HEK293 (cell line): ENCODE measurements around the gene MTCL1.
A peak's percentile ranks its signal among the peaks of the same experiment; 100 is the strongest.

ENCODE experiments used
- CTCF ChIA-PET: fragments of 350-600 bp; formaldehyde crosslinking; extraction: SDS; loops from one replicate; lab custom pipeline; 2021; ENCODE audit warnings: antibody characterized with exemption; lab: Yijun Ruan, JAX
- POLR2A ChIA-PET: fragments of 300-600 bp; formaldehyde crosslinking; extraction: SDS; loops from one replicate; lab custom pipeline; 2020; ENCODE audit warnings: antibody characterized with exemption, inconsistent platforms; lab: Yijun Ruan, JAX
- H3K27ac ChIP-seq: fragments of 200-500 bp; sonication (Bioruptor generic); 2 replicates; pipeline ENCODE4 v1.5.1; 2014; ENCODE audit warnings: low read depth, low read length, control low read depth, inconsistent platforms; ENCODE audit errors: extremely low read depth
- H3K36me3 ChIP-seq, 2 experiments: fragments of 200-500 bp in 1 of 2; sonication (Bioruptor generic) in 1 of 2; 1 replicate in 1 of 2; 2 replicates in 1 of 2; pipeline ENCODE4 v1.5.1; 2014 to 2017; ENCODE audit warnings: inconsistent platforms in 2 of 2, low read length in 2 of 2; ENCODE audit not compliant: control insufficient read depth in 2 of 2, insufficient read depth in 1 of 2
- H3K4me1 ChIP-seq: fragments of 200-500 bp; sonication (Bioruptor generic); 2 replicates; pipeline ENCODE4 v1.5.1; 2014; ENCODE audit warnings: mild to moderate bottlenecking, low read length, inconsistent platforms; ENCODE audit not compliant: control insufficient read depth, insufficient read depth
- H3K4me3 ChIP-seq: 2 replicates; pipeline ENCODE4 v1.5.1; 2011; ENCODE audit warnings: low read depth, mild to moderate bottlenecking, control low read depth, low read length, moderate library complexity
- H3K9me3 ChIP-seq: fragments of 200-500 bp; sonication (Bioruptor generic); 2 replicates; pipeline ENCODE4 v1.5.1; 2014; ENCODE audit warnings: low read depth, low read length, inconsistent platforms; ENCODE audit not compliant: control insufficient read depth, insufficient read depth
- ATF2 ChIP-seq: fragments of 450-650 bp; formaldehyde crosslinking; IDR thresholded peaks from 2 replicates; pipeline ENCODE4 v1.5.1; 2016; ENCODE audit warnings: missing biosample characterization, missing genetic modification characterization, low read depth
- KLF1 ChIP-seq: fragments of 450-650 bp; formaldehyde crosslinking; IDR thresholded peaks from 2 replicates; pipeline ENCODE4 v1.5.1; 2016; ENCODE audit warnings: missing biosample characterization, missing genetic modification characterization
- KLF17 ChIP-seq: fragments of 450-650 bp; formaldehyde crosslinking; IDR thresholded peaks from 2 replicates; pipeline ENCODE4 v1.5.1; 2016; ENCODE audit warnings: missing biosample characterization, missing genetic modification characterization
- KLF9 ChIP-seq: fragments of 450-650 bp; formaldehyde crosslinking; IDR thresholded peaks from 2 replicates; pipeline ENCODE4 v1.5.1; 2016; ENCODE audit warnings: missing biosample characterization, missing genetic modification characterization, low read depth
- OVOL3 ChIP-seq: fragments of 450-650 bp; formaldehyde crosslinking; IDR thresholded peaks from 2 replicates; pipeline ENCODE4 v1.5.1; 2016; ENCODE audit warnings: missing biosample characterization, missing genetic modification characterization
- PRDM1 ChIP-seq: fragments of 450-650 bp; formaldehyde crosslinking; IDR thresholded peaks from 2 replicates; pipeline ENCODE4; 2016; ENCODE audit warnings: missing biosample characterization, missing genetic modification characterization
- PRDM10 ChIP-seq: fragments of 450-650 bp; formaldehyde crosslinking; IDR thresholded peaks from 2 replicates; pipeline ENCODE4 v1.5.1; 2016; ENCODE audit warnings: missing biosample characterization, missing genetic modification characterization
- SCRT1 ChIP-seq: fragments of 450-650 bp; formaldehyde crosslinking; IDR thresholded peaks from 2 replicates; pipeline ENCODE4 v1.5.1; 2016; ENCODE audit warnings: missing biosample characterization, missing genetic modification characterization, borderline replicate concordance
- TRIM28 ChIP-seq: IDR thresholded peaks from 2 replicates; pipeline ENCODE4 v1.6.1; 2011; ENCODE audit warnings: low read length, control low read depth, borderline replicate concordance
- WT1 ChIP-seq: fragments of 450-650 bp; formaldehyde crosslinking; IDR thresholded peaks from 2 replicates; pipeline ENCODE4 v1.5.1; 2016; ENCODE audit warnings: missing biosample characterization, missing genetic modification characterization
- ZBTB7A ChIP-seq: fragments of 450-650 bp; formaldehyde crosslinking; IDR thresholded peaks from 2 replicates; pipeline ENCODE4 v1.5.1; 2016; ENCODE audit warnings: low read depth, missing biosample characterization, missing genetic modification characterization
- ZFP37 ChIP-seq: fragments of 450-650 bp; formaldehyde crosslinking; IDR thresholded peaks from 2 replicates; pipeline ENCODE4 v1.5.1; 2016; ENCODE audit warnings: missing biosample characterization, missing genetic modification characterization
- ZNF114 ChIP-seq: fragments of 450-650 bp; formaldehyde crosslinking; IDR thresholded peaks from 2 replicates; pipeline ENCODE4 v1.5.0; 2017; ENCODE audit warnings: missing biosample characterization, missing genetic modification characterization
- ZNF16 ChIP-seq: fragments of 450-650 bp; formaldehyde crosslinking; IDR thresholded peaks from 2 replicates; pipeline ENCODE4 v1.5.1; 2016; ENCODE audit warnings: low read depth, missing biosample characterization, missing genetic modification characterization
- ZNF175 ChIP-seq: fragments of 450-650 bp; formaldehyde crosslinking; IDR thresholded peaks from 2 replicates; pipeline ENCODE4 v1.5.1; 2016; ENCODE audit warnings: missing biosample characterization, missing genetic modification characterization
- ZNF184 ChIP-seq: fragments of 450-650 bp; IDR thresholded peaks from 2 replicates; pipeline ENCODE4 v1.5.1; 2018; ENCODE audit warnings: missing biosample characterization, mild to moderate bottlenecking, missing genetic modification characterization
- ZNF2 ChIP-seq: fragments of 450-650 bp; formaldehyde crosslinking; IDR thresholded peaks from 2 replicates; pipeline ENCODE4 v1.5.1; 2016; ENCODE audit warnings: missing biosample characterization, missing genetic modification characterization
- ZNF341 ChIP-seq: fragments of 450-650 bp; formaldehyde crosslinking; IDR thresholded peaks from 2 replicates; pipeline ENCODE4; 2016; ENCODE audit warnings: low read depth, missing biosample characterization, missing genetic modification characterization
- ZNF423 ChIP-seq: fragments of 450-650 bp; formaldehyde crosslinking; IDR thresholded peaks from 2 replicates; pipeline ENCODE4 v1.5.1; 2016; ENCODE audit warnings: missing biosample characterization, missing genetic modification characterization
- ZNF501 ChIP-seq: fragments of 450-650 bp; formaldehyde crosslinking; IDR thresholded peaks from 2 replicates; pipeline ENCODE4 v1.5.1; 2016; ENCODE audit warnings: missing biosample characterization, missing genetic modification characterization
- ZNF585B ChIP-seq: fragments of 450-650 bp; formaldehyde crosslinking; IDR thresholded peaks from 2 replicates; pipeline ENCODE4 v1.5.1; 2016; ENCODE audit warnings: missing biosample characterization, missing genetic modification characterization
- ZNF664 ChIP-seq: fragments of 450-650 bp; formaldehyde crosslinking; IDR thresholded peaks from 2 replicates; pipeline ENCODE4 v1.5.1; 2016; ENCODE audit warnings: missing biosample characterization, missing genetic modification characterization
- ZNF701 ChIP-seq: fragments of 450-650 bp; formaldehyde crosslinking; IDR thresholded peaks from 2 replicates; pipeline ENCODE4 v1.5.1; 2016; ENCODE audit warnings: missing biosample characterization, missing genetic modification characterization
- ZNF707 ChIP-seq: fragments of 450-650 bp; formaldehyde crosslinking; IDR thresholded peaks from 2 replicates; pipeline ENCODE4 v1.5.1; 2016; ENCODE audit warnings: missing biosample characterization, missing genetic modification characterization
- ZNF768 ChIP-seq: fragments of 450-650 bp; formaldehyde crosslinking; IDR thresholded peaks from 2 replicates; pipeline ENCODE4 v1.5.1; 2018; ENCODE audit warnings: missing biosample characterization, mild to moderate bottlenecking, missing genetic modification characterization
- ZNF792 ChIP-seq: fragments of 450-650 bp; formaldehyde crosslinking; IDR thresholded peaks from 2 replicates; pipeline ENCODE4 v1.5.1; 2016; ENCODE audit warnings: missing biosample characterization, missing genetic modification characterization
- ZNF830 ChIP-seq: fragments of 450-650 bp; IDR thresholded peaks from 2 replicates; pipeline ENCODE4 v1.5.0; 2018; ENCODE audit warnings: missing biosample characterization, missing genetic modification characterization, low read depth, mild to moderate bottlenecking, moderate library complexity

Gene MTCL1

GRCh38 chr18:8685914-8686216, 19.5 kb upstream of the MTCL1 start:
- no peak for TF ChIP-seq ZNF341 (tag by site-specific recombination)
- 0 out of 2 replicates have a peak, but pooled peaks have one; percentile 1 for TF ChIP-seq TRIM28
- no peaks in the 10 kb centered on the region for H3K36me3 ChIP-seq
- ChIA-PET CTCF (interaction anchor here (0.6 to 3.9 kb wide), 4 partner anchors 10 to 302 kb away, joined by 3 to 30 read pairs (median 4); no protein-coding TSS in a partner anchor), POLR2A (no interaction called here)
- H3K27ac ChIP-seq: no peak overlapping the region
- no peaks in the 10 kb centered on the region for H3K9me3 ChIP-seq
- no peaks in the 10 kb centered on the region for H3K4me1 ChIP-seq
- H3K4me3 ChIP-seq: no peak overlapping the region

- no peak overlapping the region for H3K27ac ChIP-seq
- no peaks in the 10 kb centered on the region for H3K4me1 ChIP-seq
- ChIA-PET CTCF (interaction anchor here (0.5 to 3.9 kb wide), 5 partner anchors 10 to 301 kb away, joined by 3 to 30 read pairs (median 4); no protein-coding TSS in a partner anchor), POLR2A (no interaction called here)
- H3K9me3 ChIP-seq: no peaks in the 10 kb centered on the region
- TF ChIP-seq ZNF501 (tag by site-specific recombination) (no peak), ATF2 (tag by site-specific recombination) (no peak), ZNF423 (tag by site-specific recombination) (no peak), ZNF792 (no peak), ZBTB7A (tag by site-specific recombination) (no peak), KLF17 (tag by site-specific recombination) (no peak), ZFP37 (tag by site-specific recombination) (no peak), OVOL3 (tag by site-specific recombination) (no peak), ZNF701 (tag by site-specific recombination) (no peak), SCRT1 (tag by site-specific recombination) (no peak), ZNF184 (tag by site-specific recombination) (no peak), ZNF585B (tag by site-specific recombination) (no peak), WT1 (tag by site-specific recombination) (no peak), KLF9 (tag by site-specific recombination) (no peak), KLF1 (tag by site-specific recombination) (no peak), ZNF2 (tag by site-specific recombination) (no peak), ZNF16 (tag by site-specific recombination) (no peak), ZNF707 (tag by site-specific recombination) (no peak), ZNF768 (tag by site-specific recombination) (no peak), ZNF114 (no peak)
- H3K36me3 ChIP-seq: no peaks in the 10 kb centered on the region
- H3K4me3 ChIP-seq: no peak overlapping the region
Measured at GRCh38 chr18:8686611-8687010, 18.7 kb upstream of the MTCL1 start.

GRCh38 chr18:8688216-8688800, 17.0 kb upstream of the MTCL1 start:
- Histone ChIP-seq H3K4me1 (no peaks in the 10 kb centered on the region), H3K27ac (no peak overlapping the region), H3K4me3 (no peak overlapping the region), H3K36me3 (no peaks in the 10 kb centered on the region), H3K9me3 (no peaks in the 10 kb centered on the region)
- ChIA-PET POLR2A (no interaction called here), CTCF (interaction anchor here (1.8 to 3.9 kb wide), 2 partner anchors 8 to 299 kb away, joined by 9 to 30 read pairs; no protein-coding TSS in a partner anchor)
- TF ChIP-seq ZNF830 (tag by site-specific recombination) (no peak), ZNF16 (tag by site-specific recombination) (no peak), ZNF175 (no peak), ZNF664 (tag by site-specific recombination) (no peak), PRDM10 (tag by site-specific recombination) (no peak), KLF1 (tag by site-specific recombination) (no peak), OVOL3 (tag by site-specific recombination) (no peak), PRDM1 (no peak)
